Loucy (cell line): Measurements from ENCODE around the gene KDM2B.

Experiments used
- EZH2phosphoT487 ChIP-seq: fragments of 200-600 bp; IDR thresholded peaks from 2 replicates; pipeline ENCODE4 v1.6.1; 2018; ENCODE audit warnings: antibody characterized with exemption, mild to moderate bottlenecking, moderate library complexity, borderline replicate concordance
- TF ChIP-seq, protein P1 (sequence below): fragments of 200-600 bp; sonication (generic); conservative IDR thresholded peaks from 2 replicates; pipeline ENCODE4 v1.5.1; 2014; ENCODE audit warnings: mild to moderate bottlenecking, antibody characterized with exemption, low read length

- TF ChIP-seq, protein P1, sequence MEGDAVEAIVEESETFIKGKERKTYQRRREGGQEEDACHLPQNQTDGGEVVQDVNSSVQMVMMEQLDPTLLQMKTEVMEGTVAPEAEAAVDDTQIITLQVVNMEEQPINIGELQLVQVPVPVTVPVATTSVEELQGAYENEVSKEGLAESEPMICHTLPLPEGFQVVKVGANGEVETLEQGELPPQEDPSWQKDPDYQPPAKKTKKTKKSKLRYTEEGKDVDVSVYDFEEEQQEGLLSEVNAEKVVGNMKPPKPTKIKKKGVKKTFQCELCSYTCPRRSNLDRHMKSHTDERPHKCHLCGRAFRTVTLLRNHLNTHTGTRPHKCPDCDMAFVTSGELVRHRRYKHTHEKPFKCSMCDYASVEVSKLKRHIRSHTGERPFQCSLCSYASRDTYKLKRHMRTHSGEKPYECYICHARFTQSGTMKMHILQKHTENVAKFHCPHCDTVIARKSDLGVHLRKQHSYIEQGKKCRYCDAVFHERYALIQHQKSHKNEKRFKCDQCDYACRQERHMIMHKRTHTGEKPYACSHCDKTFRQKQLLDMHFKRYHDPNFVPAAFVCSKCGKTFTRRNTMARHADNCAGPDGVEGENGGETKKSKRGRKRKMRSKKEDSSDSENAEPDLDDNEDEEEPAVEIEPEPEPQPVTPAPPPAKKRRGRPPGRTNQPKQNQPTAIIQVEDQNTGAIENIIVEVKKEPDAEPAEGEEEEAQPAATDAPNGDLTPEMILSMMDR, result no peak
- no peak for TF ChIP-seq EZH2phosphoT487
Measured at GRCh38 chr12:121523741-121524140, 57.1 kb downstream of the KDM2B start.
